ENCODE results near the gene UNC119B.

DNA sequence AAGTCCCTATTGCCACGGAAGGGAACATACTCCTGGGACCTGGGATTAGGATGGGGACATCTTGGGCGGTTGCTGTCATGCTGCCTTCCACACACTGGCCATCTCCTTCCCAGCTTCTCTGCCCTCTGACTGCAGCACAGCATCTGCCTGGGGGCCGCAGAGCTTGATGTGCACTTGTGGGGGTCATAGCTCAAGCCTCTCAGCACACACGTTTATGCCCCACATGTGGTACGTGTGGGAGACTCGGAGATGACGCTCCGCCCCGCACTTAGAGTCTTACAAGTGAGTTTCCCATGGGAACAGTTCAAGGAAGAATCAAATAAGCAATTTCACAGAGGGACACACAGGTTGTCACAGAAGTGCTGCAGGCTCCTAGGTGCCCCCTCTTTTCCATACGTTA, 24.0 kb downstream of the UNC119B start:
- TF ChIP-seq POLR2AphosphoS5 (IDR thresholded peaks at IDR 0.05) (no peak), POLR2A (IDR thresholded peaks at IDR 0.05) (no peak), EP300 (IDR thresholded peaks at IDR 0.05; ENCODE audit: low read depth) (no peak)
- TF ChIP-seq, protein P1, sequence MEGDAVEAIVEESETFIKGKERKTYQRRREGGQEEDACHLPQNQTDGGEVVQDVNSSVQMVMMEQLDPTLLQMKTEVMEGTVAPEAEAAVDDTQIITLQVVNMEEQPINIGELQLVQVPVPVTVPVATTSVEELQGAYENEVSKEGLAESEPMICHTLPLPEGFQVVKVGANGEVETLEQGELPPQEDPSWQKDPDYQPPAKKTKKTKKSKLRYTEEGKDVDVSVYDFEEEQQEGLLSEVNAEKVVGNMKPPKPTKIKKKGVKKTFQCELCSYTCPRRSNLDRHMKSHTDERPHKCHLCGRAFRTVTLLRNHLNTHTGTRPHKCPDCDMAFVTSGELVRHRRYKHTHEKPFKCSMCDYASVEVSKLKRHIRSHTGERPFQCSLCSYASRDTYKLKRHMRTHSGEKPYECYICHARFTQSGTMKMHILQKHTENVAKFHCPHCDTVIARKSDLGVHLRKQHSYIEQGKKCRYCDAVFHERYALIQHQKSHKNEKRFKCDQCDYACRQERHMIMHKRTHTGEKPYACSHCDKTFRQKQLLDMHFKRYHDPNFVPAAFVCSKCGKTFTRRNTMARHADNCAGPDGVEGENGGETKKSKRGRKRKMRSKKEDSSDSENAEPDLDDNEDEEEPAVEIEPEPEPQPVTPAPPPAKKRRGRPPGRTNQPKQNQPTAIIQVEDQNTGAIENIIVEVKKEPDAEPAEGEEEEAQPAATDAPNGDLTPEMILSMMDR (IDR thresholded peaks at IDR 0.05): no peak
